Measurements from ENCODE around the gene CTDSPL. TPM values are rescaled to one million over a fixed set of nuclear protein-coding genes. Genes with fewer than 3 reads are reported as not detected.

The CTDSPL gene
- total and polyA plus RNA-seq, 10 of the 15 experiments (the other 5 are each of a cell fraction or from before 2014, with no cell fraction given): 0.05 to 0.51 (median 0.18) TPM; not detected in 6

DNA sequence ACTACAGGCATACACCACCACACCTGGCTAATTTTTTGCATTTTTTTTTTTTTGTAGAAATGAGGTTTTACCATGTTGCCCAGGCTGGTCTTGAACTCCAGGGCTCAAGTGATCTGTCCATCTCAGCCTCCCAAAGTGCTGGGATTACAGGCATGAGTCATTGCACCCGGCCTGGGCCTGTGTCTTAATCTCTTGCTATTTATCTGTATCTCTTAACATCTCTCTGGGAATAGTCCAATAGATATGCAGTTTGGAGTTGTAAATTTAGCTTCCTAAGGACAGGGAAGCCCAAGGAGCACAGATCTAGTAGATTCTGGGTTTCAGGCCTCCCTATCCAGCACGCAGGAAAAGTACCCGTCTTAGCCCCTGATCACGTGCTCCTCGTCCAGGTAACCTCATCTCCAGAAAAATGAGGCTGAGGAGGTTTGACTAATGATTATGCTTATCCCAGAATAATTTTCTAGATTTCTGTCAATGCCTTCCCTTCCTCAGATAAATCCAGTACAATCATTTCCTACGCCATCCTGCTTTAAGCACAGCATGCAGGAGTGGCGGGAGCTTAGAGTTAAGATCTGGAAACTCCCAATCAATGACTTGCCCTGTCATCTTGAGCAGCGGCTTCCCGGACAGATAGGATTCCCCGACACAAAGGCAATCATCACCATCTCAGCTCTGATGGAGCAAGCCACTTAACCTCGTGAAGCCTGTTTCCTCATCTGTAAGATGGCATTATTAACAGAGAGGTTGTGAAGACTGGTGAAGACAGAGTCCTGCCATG lies 12.3 kb upstream of the CTDSPL start:
- ChIA-PET RAD21 (ENCODE audit: unreplicated experiment) (no interaction called here), POLR2A (no interaction called here)

More for the DNA sequence above, 12.3 kb upstream of the CTDSPL start:
- H3K9ac ChIP-seq (ENCODE audit: control insufficient read depth, insufficient read depth, low read length): no peak overlapping the region
- ChIA-PET SMC1A (ENCODE audit: uncharacterized antibody, unreplicated experiment) (no interaction called here), CTCF (no interaction called here)
- H3K4me2 ChIP-seq (ENCODE audit: control insufficient read depth, insufficient read depth): no peak overlapping the region
- H3K9me3 ChIP-seq (replicated peaks; ENCODE audit: control insufficient read depth, insufficient read depth, low read length): no peaks in the 10 kb centered on the region
- no peaks in the 10 kb centered on the region for H3K79me2 ChIP-seq (ENCODE audit: control insufficient read depth, insufficient read depth, low read length)
- H3K27ac ChIP-seq (ENCODE audit: control insufficient read depth, insufficient read depth): no peak overlapping the region
- 49% methylated on average over 11 of the region's 11 CpGs for WGBS (ENCODE audit: insufficient coverage, insufficient replicate concordance, low lambda C conversion rate, missing lambda C conversion rate)
- DNase-seq (ENCODE audit: low read depth, low spot score) (no peak), ATAC-seq (no peak), FAIRE-seq (no peak)
- TF ChIP-seq TARDBP (IDR thresholded peaks at IDR 0.05; ENCODE audit: borderline replicate concordance): no peak
- TF ChIP-seq, protein P1, sequence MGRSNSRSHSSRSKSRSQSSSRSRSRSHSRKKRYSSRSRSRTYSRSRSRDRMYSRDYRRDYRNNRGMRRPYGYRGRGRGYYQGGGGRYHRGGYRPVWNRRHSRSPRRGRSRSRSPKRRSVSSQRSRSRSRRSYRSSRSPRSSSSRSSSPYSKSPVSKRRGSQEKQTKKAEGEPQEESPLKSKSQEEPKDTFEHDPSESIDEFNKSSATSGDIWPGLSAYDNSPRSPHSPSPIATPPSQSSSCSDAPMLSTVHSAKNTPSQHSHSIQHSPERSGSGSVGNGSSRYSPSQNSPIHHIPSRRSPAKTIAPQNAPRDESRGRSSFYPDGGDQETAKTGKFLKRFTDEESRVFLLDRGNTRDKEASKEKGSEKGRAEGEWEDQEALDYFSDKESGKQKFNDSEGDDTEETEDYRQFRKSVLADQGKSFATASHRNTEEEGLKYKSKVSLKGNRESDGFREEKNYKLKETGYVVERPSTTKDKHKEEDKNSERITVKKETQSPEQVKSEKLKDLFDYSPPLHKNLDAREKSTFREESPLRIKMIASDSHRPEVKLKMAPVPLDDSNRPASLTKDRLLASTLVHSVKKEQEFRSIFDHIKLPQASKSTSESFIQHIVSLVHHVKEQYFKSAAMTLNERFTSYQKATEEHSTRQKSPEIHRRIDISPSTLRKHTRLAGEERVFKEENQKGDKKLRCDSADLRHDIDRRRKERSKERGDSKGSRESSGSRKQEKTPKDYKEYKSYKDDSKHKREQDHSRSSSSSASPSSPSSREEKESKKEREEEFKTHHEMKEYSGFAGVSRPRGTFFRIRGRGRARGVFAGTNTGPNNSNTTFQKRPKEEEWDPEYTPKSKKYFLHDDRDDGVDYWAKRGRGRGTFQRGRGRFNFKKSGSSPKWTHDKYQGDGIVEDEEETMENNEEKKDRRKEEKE (IDR thresholded peaks at IDR 0.05): no peak
- H3K4me1 ChIP-seq (ENCODE audit: control insufficient read depth, insufficient read depth, low read length): no peaks in the 10 kb centered on the region
- in situ Hi-C loops (cut with MboI) (no loop called here), intact Hi-C loops (cut with micrococcal nuclease; ENCODE audit: unreplicated experiment) (no loop called here)
- H3K36me3 ChIP-seq (ENCODE audit: control insufficient read depth in 2 of 2, insufficient read depth in 2 of 2, low read length in 1 of 2): no peaks in the 10 kb centered on the region
- H4K20me1 ChIP-seq (ENCODE audit: control insufficient read depth, insufficient read depth): no peaks in the 10 kb centered on the region
- H2AFZ ChIP-seq (ENCODE audit: control insufficient read depth, low read depth, low read length): no peak overlapping the region
- H3K4me3 ChIP-seq: no peak overlapping the region
- no peaks in the 10 kb centered on the region for H3K27me3 ChIP-seq (replicated peaks in 1 of 2; ENCODE audit: control insufficient read depth in 2 of 2, insufficient read depth in 2 of 2, low read length in 1 of 2)
- no TSS peak for BruUV-seq (replicated peaks)

All from GM12878 (cell line).